ENCODE measurements around the gene SULT2B1. TPM values are rescaled to one million over a fixed set of nuclear protein-coding genes. Genes with fewer than 3 reads are reported as not detected.

SULT2B1 gene
- total and polyA plus RNA-seq, 2 donors from 2014 or later (not counting 2 experiments from before 2014, with no cell fraction given): 1.0 to 2.4 TPM

Other genes with a start within 250 kb of the SULT2B1 start
- gene EMP3, start 226.6 kb upstream of the SULT2B1 start, total RNA-seq: 191 and 218 TPM in 2 replicates
- 337 and 424 TPM in 2 replicates for gene EMP3, start 226.6 kb upstream of the SULT2B1 start, polyA plus RNA-seq
- 2.6 and 2.8 TPM in 2 replicates for gene TMEM143, start 188.2 kb upstream of the SULT2B1 start, total RNA-seq
- 3.7 and 4.0 TPM in 2 replicates for gene TMEM143, start 188.2 kb upstream of the SULT2B1 start, polyA plus RNA-seq
- gene SYNGR4, start 187.8 kb upstream of the SULT2B1 start, total RNA-seq: 0.11 TPM in 1 of 2 replicates, not detected in the other
- gene SYNGR4, start 187.8 kb upstream of the SULT2B1 start, polyA plus RNA-seq: not detected in 2 replicates
- 113 and 128 TPM in 2 replicates for gene KDELR1, start 160.6 kb upstream of the SULT2B1 start, total RNA-seq
- 213 and 216 TPM in 2 replicates for gene KDELR1, start 160.6 kb upstream of the SULT2B1 start, polyA plus RNA-seq
- gene GRIN2D, start 158.5 kb upstream of the SULT2B1 start, total RNA-seq: 0.25 and 0.37 TPM in 2 replicates
- 0.26 and 0.41 TPM in 2 replicates for gene GRIN2D, start 158.5 kb upstream of the SULT2B1 start, polyA plus RNA-seq
- gene GRWD1, start 106.2 kb upstream of the SULT2B1 start, total RNA-seq: 54.9 and 59.6 TPM in 2 replicates
- 43.9 and 50.7 TPM in 2 replicates for gene GRWD1, start 106.2 kb upstream of the SULT2B1 start, polyA plus RNA-seq
- 0.49 and 0.51 TPM in 2 replicates for gene KCNJ14, start 96.6 kb upstream of the SULT2B1 start, total RNA-seq
- gene KCNJ14, start 96.6 kb upstream of the SULT2B1 start, polyA plus RNA-seq: 0.28 and 0.43 TPM in 2 replicates
- gene CYTH2, start 82.8 kb upstream of the SULT2B1 start, total RNA-seq: 33.5 and 34.1 TPM in 2 replicates
- gene CYTH2, start 82.8 kb upstream of the SULT2B1 start, polyA plus RNA-seq: 44.8 and 46.9 TPM in 2 replicates
- gene LMTK3, start 40.3 kb upstream of the SULT2B1 start, total RNA-seq: 4.2 and 4.3 TPM in 2 replicates
- gene LMTK3, start 40.3 kb upstream of the SULT2B1 start, polyA plus RNA-seq: 3.6 TPM in 2 replicates
- not detected in 2 replicates for gene SPACA4, start 54.6 kb downstream of the SULT2B1 start, total RNA-seq
- not detected in 2 replicates for gene SPACA4, start 54.6 kb downstream of the SULT2B1 start, polyA plus RNA-seq
- gene FAM83E, start 62.9 kb downstream of the SULT2B1 start, total RNA-seq: 0.48 and 0.67 TPM in 2 replicates
- gene FAM83E, start 62.9 kb downstream of the SULT2B1 start, polyA plus RNA-seq: 0.12 and 0.24 TPM in 2 replicates
- gene RPL18, start 67.0 kb downstream of the SULT2B1 start, total RNA-seq: 1,924 and 1,965 TPM in 2 replicates
- 2,287 and 2,314 TPM in 2 replicates for gene RPL18, start 67.0 kb downstream of the SULT2B1 start, polyA plus RNA-seq
- 6.9 and 8.8 TPM in 2 replicates for gene SPHK2, start 67.3 kb downstream of the SULT2B1 start, total RNA-seq
- gene SPHK2, start 67.3 kb downstream of the SULT2B1 start, polyA plus RNA-seq: 7.7 and 9.6 TPM in 2 replicates
- gene DBP, start 85.2 kb downstream of the SULT2B1 start, total RNA-seq: 3.0 and 3.7 TPM in 2 replicates
- 4.6 and 6.2 TPM in 2 replicates for gene DBP, start 85.2 kb downstream of the SULT2B1 start, polyA plus RNA-seq
- 3.9 and 4.9 TPM in 2 replicates for gene CA11, start 94.0 kb downstream of the SULT2B1 start, total RNA-seq
- gene CA11, start 94.0 kb downstream of the SULT2B1 start, polyA plus RNA-seq: 6.7 and 9.0 TPM in 2 replicates
- not detected in 2 replicates for gene NTN5, start 120.8 kb downstream of the SULT2B1 start, total RNA-seq
- gene NTN5, start 120.8 kb downstream of the SULT2B1 start, polyA plus RNA-seq: not detected in 2 replicates
- gene FUT2, start 143.8 kb downstream of the SULT2B1 start, total RNA-seq: 3.6 and 3.7 TPM in 2 replicates
- 1.4 and 2.4 TPM in 2 replicates for gene FUT2, start 143.8 kb downstream of the SULT2B1 start, polyA plus RNA-seq
- gene MAMSTR, start 167.6 kb downstream of the SULT2B1 start, total RNA-seq: 1.5 and 2.1 TPM in 2 replicates
- gene MAMSTR, start 167.6 kb downstream of the SULT2B1 start, polyA plus RNA-seq: 2.6 and 3.8 TPM in 2 replicates
- 11.3 and 12.6 TPM in 2 replicates for gene RASIP1, start 188.4 kb downstream of the SULT2B1 start, total RNA-seq
- 16.0 and 18.4 TPM in 2 replicates for gene RASIP1, start 188.4 kb downstream of the SULT2B1 start, polyA plus RNA-seq
- 0.28 and 0.58 TPM in 2 replicates for gene IZUMO1, start 194.7 kb downstream of the SULT2B1 start, total RNA-seq
- 0.07 and 0.18 TPM in 2 replicates for gene IZUMO1, start 194.7 kb downstream of the SULT2B1 start, polyA plus RNA-seq
- 8.0 and 8.2 TPM in 2 replicates for gene FUT1, start 200.5 kb downstream of the SULT2B1 start, total RNA-seq
- 3.9 and 4.0 TPM in 2 replicates for gene FUT1, start 200.5 kb downstream of the SULT2B1 start, polyA plus RNA-seq
- not detected in 2 replicates for gene FGF21, start 203.4 kb downstream of the SULT2B1 start, total RNA-seq
- not detected in 2 replicates for gene FGF21, start 203.4 kb downstream of the SULT2B1 start, polyA plus RNA-seq